GM18951 (cell line): ENCODE measurements around the gene CCDC170.

Experiments used
- POLR2A ChIP-seq: IDR thresholded peaks from 4 replicates; pipeline ENCODE4 v1.6.1; 2011; ENCODE audit warnings: mild to moderate bottlenecking; ENCODE audit not compliant: insufficient read length, insufficient read depth; ENCODE audit errors: extremely low read depth
- in situ Hi-C: fragments of 300-500 bp; cut with MboI; formaldehyde crosslinking; loops from one replicate; pipeline ENCODE4 v1.12.0; 2022; ENCODE audit warnings: low sequenced_read_pairs, mixed read lengths, inconsistent platforms; ENCODE audit not compliant: unreplicated experiment

Gene CCDC170

GRCh38 chr6:151477726-151478125 lies 16.1 kb upstream of the CCDC170 start:
- in situ Hi-C loops: no loop called here
- TF ChIP-seq POLR2A: no peak

GRCh38 chr6:151478670-151479069 lies 15.1 kb upstream of the CCDC170 start:
- TF ChIP-seq POLR2A: no peak
- in situ Hi-C loops: no loop called here

- in situ Hi-C loops: no loop called here
- no peak for TF ChIP-seq POLR2A
Observed at GRCh38 chr6:151481786-151482185, 12.0 kb upstream of the CCDC170 start.

- in situ Hi-C loops: no loop called here
- TF ChIP-seq POLR2A: no peak
Observed at GRCh38 chr6:151482290-151482689, 11.5 kb upstream of the CCDC170 start.

GRCh38 chr6:151483994-151484393 lies 9.8 kb upstream of the CCDC170 start:
- TF ChIP-seq POLR2A: no peak
- in situ Hi-C loops: no loop called here

- in situ Hi-C loops: no loop called here
- no peak for TF ChIP-seq POLR2A
Observed at GRCh38 chr6:151488226-151488625, 5.6 kb upstream of the CCDC170 start.

- in situ Hi-C loops: no loop called here
- no peak for TF ChIP-seq POLR2A
Observed at GRCh38 chr6:151490996-151491395, 2.8 kb upstream of the CCDC170 start.

GRCh38 chr6:151493161-151493803 lies 535 bp upstream of the CCDC170 start:
- in situ Hi-C loops: no loop called here
- no peak for TF ChIP-seq POLR2A

- in situ Hi-C loops: no loop called here
- no peak for TF ChIP-seq POLR2A
Observed at GRCh38 chr6:151494235-151494935, 568 bp downstream of the CCDC170 start.

- TF ChIP-seq POLR2A: no peak
- in situ Hi-C loops: no loop called here
Observed at GRCh38 chr6:151494936-151495320, 1.1 kb downstream of the CCDC170 start.

- in situ Hi-C loops: no loop called here
- no peak for TF ChIP-seq POLR2A
Observed at GRCh38 chr6:151495380-151495779, 1.6 kb downstream of the CCDC170 start.

GRCh38 chr6:151497905-151498304 lies 4.1 kb downstream of the CCDC170 start:
- no peak for TF ChIP-seq POLR2A
- in situ Hi-C loops: no loop called here

GRCh38 chr6:151498327-151498726 lies 4.5 kb downstream of the CCDC170 start:
- TF ChIP-seq POLR2A: no peak

GRCh38 chr6:151499551-151499950 lies 5.7 kb downstream of the CCDC170 start:
- in situ Hi-C loops: no loop called here
- TF ChIP-seq POLR2A: no peak

More at GRCh38 chr6:151498327-151498726, 4.5 kb downstream of the CCDC170 start:
- in situ Hi-C loops: no loop called here
